Stimulated activated CD8-positive, alpha-beta memory T cell treated with anti-CD3 and anti-CD28 coated beads, Interleukin-2, amount 100 ng/mL, for 1 hour (primary cell): ENCODE measurements around the gene MAPRE3.

Experiments used
- DNase-seq, 2 donors: peaks; one replicate each; pipeline ENCODE4 v3.0.0-alpha.2; 2020; ENCODE audit warnings: low read depth in 2 of 2

Gene MAPRE3

DNA sequence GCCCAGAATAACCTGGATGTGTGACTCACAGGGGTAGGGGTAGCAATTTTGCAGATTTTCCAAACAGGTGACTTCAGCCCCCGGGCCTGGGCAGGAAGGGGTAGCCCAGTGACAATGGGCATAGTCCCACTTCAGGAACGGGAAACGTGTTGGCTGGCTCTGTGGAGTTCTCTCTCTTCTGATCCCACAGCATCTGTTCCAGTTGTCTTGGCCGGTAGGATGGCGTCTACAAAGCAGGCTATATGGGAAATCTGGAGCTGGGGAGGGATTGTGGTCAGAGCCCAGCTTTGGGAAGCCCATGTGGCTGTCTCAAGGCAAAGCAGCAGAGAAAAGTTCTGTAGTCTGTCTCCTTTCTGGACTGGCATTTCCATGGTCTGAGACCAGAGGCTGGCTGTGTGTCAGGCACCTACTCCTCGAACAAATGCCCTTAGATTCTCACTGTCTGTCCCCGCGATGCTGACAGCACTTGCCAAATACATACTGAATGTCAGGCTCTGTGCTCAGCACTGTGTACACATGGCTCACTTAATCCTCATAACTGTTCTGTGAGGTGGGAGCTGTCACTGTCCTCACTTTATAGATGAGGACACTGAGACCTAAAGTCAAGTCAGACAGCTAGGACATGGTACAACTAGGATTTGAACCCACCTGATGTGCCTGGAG is 44.5 kb downstream of the MAPRE3 start:
- no peak for DNase-seq

- DNase-seq: peak in 1 of 2 donors; percentile 7
Observed at GRCh38 chr2:27016801-27017325, 46.4 kb downstream of the MAPRE3 start.

DNA sequence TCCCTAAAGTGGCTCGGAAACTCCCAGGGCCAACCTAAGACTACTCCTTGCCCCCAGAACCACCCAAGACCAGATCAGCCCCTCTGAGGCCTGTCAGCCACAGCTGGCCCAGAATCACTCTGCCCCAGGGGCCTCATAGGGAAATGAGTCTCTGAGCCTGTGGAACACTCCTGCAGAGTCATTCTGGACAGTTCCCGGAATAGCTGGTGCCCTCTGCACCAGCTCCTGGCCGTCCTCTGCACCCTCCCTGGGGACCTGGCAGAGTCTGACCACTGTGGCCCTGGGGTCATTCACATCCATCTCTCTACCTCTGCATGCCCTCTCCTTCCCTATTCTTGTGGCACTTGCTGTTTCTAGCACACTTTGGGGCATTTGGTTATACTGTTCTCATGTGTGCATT is 47.7 kb downstream of the MAPRE3 start:
- DNase-seq: no peak

GRCh38 chr2:27019459-27019858 is 49.0 kb downstream of the MAPRE3 start:
- DNase-seq: no peak

- DNase-seq: no peak
Observed at GRCh38 chr2:27019931-27020855, 49.8 kb downstream of the MAPRE3 start.

DNA sequence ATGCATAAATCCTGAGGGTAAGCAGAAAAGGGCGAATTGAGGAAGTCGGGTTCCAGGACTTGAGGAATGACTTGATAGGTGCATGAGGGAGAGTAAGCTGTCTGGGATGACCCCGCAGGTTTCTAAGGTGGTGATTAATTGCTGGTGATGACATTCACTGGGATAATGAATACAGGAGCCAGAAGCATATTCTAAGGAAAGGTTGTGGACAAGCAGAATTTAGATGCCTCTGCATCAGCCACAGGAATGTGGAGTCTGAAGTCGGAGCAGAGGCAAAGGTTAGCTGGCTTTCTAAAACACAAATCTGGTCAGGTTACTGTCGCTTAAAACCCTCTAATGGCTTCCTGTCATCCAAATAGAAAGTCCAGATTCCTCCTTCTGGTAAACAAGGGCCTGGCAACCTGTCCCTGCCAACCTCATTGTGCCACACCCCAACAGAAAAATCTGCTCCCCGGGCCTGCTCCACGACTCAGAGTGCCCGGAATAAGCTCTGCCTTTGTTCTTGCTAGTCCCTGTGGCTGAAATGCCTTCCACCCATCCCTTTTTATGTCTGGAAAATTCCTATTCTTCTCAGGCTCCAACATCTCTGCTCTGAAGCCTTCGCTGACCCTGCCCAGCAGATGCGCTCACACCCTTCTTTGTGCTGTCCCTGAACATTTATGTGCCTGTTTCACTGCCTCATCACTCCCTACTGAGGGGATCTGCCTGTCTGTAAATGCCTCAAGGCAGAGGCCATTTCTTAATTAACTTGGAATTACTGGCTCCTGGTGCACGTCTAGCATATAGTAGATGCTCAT is 51.0 kb downstream of the MAPRE3 start:
- no peak for DNase-seq

DNA sequence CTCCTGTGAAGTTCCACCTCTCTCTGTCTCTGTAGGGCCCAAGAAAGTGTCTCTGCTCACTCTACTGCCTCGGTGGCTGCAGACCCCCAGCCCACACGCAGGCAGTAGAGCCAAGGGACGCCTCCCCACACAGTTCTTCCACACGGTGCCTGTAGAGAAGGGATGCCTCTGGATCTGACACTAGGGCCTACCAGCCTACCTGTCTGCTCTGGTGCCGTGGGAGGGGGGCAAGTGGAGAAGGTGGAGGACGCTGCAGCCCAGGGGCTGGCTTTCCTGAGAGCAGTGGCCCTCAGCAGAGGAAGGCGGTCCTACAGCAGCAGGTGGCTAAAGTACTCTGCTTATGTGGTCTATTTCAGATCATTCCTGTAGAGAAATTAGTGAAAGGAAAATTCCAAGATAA is 53.3 kb downstream of the MAPRE3 start:
- DNase-seq: no peak

DNA sequence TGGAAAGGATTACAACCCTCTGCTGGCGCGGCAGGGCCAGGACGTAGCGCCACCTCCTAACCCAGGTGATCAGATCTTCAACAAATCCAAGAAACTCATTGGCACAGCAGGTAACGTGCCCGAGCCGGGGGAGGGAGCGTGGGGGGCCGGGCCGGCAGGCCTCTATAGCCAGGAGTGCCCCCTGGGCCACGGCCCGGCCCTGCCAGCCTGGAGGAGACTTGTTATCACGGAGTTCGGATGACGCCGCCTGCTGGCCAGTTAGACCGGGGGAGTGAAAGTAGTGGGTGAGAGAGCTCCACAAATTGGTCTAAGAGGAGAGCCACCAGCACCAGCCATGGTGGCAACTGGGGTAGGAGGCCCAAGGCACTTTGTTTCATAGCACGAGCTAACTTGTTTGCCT is 53.8 kb downstream of the MAPRE3 start:
- no peak for DNase-seq

- DNase-seq: no peak
Observed at GRCh38 chr2:27024812-27025211, 54.4 kb downstream of the MAPRE3 start.

- DNase-seq: no peak
Observed at GRCh38 chr2:27025281-27025800, 54.9 kb downstream of the MAPRE3 start.

DNA sequence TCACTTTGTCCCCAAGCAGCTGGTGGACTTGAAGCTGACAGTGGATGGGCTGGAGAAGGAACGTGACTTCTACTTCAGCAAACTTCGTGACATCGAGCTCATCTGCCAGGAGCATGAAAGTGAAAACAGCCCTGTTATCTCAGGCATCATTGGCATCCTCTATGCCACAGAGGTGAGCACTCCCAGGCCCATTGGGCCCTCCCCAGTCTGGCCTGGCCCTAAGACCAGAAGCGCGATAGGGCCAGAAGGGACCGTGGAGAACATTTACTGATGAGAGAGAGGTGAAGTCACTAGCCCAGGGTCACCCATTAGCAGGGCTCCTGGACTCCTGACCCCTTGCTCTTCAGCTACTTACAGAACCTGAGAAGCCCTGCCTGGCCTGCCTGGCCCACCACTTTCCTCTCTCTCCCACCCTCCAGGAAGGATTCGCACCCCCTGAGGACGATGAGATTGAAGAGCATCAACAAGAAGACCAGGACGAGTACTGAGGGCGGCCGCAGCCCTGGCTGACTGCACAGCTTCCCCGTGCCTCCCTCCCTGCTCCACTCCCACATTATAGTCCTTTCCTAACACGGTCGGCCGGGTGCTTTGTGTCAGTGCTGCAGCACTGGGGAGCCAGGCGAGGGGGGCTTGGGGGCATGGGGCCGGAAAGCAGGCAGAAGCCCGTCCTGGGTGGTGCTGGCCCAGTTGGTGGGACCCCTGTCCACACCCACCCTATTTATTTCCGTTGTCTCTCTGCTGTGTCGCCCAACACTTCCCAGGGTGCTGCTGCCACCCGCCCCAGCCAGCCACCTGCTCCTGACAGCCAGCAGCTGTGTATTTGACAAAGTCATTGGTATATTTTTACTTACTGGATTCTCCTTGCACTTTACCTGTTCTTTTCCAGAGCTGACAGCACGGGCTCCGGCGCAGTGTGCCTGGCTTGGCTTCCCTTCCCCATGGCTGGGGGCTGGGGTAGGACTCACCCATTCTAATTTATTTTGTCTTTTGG is 55.7 kb downstream of the MAPRE3 start:
- DNase-seq: no peak

GRCh38 chr2:27027211-27027651 is 56.8 kb downstream of the MAPRE3 start:
- no peak for DNase-seq

DNA sequence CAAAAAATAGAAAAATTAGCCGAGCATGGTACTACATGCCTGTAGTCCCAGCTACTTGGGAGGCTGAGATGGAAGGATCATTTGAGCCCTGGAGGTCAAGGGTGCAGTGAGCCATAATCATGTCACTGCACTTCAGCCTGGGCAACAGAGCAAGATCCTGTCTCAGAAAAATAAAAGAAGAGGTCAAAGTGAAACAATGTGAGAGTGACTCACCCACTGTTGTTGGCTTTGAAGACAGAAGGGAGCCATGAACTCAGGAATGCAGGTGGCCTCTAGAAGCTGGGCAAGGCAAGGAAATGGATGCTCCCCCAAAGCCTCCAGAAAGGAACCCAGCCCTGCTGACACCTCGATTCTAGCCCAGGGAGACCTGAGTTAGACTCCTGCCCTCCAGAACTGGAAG is 58.6 kb downstream of the MAPRE3 start:
- DNase-seq: no peak

DNA sequence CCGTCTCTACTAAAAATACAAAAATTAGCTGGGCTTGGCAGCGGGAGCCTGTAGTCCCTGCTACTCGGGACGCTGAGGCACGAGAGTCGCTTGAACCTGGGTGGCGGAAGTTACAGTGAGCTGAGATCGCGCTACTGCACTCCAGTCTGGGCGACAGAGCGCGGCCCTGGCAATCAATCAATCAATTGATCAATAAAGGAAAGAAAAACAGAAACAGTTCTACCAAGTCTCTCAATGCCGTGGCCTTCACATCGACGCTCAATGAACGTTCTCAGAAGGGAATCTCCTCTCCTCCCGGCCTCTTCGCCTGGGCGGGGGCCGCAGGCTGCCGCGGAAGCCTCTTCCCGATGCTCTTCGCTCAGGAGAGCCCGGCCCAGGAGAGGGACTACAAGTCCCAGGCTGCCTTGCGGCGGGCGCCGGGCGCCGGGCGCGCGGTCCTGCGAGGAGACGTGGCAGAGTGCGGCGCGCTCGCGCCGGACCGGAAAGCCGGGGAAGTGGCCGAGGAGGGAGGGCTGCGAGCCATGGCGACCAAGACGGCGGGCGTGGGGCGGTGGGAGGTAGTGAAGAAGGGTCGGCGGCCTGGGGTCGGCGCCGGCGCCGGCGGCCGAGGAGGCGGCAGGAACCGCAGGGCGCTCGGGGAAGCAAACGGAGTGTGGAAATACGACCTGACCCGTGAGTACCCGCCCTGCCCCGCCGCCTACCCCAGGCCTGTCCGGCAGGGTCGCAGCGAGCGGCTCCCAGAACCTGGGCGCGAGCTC is 62.2 kb downstream of the MAPRE3 start, which contains the start of gene TMEM214:
Gene TMEM214, plus strand, starts transcription at position 471 of the 758 bp plus-strand sequence. Its CDS starts 51 bp downstream, at position 522.
- DNase-seq: peak; percentile 56 to 59

DNA sequence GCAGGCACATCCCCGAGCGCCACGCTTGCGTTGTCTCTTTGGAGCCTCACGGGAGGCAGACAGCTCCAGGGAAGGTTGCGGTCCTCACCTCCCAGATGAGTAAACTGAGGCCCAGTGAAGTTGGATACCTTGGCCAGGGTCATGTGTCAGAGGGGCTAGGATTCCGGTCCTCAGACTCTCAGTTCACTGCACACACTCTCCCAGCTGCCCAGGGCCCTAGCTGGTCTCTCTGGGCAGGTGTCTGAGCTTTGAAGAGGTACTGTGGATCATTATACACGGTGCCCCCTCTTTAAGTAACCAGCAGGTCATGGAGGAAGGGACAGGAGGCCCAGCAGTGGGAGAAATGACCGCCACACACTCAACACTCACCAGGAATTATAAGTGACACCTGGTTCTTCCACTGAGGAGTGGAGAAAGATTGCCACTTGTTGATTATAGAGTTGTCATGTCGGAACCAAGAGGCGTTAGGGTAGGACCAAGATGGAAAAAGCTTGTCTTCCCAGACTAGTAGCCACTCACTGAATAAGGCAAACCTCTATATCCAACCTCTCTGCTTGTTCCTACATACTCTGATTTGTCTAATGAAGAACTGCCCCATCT is 62.9 kb downstream of the MAPRE3 start:
- DNase-seq: no peak

DNA sequence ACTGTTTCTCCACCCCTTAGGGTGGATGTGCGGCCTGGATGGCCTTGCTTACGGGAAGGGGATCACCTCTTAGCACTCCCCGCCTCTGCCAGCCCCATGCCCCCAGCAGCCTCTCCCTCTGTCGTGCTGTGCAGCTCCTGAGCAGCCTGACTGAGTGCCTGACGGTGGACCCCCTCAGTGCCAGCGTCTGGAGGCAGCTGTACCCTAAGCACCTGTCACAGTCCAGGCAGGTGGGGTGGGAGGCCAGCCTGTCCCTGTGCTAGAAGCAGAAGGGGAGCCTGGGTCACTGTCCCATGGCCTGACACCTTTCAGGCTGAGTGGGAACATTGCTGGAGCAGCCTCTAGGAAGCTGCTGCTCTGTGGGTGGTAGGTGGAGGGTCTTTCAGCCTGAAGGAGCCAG is 67.6 kb downstream of the MAPRE3 start:
- no peak for DNase-seq

DNA sequence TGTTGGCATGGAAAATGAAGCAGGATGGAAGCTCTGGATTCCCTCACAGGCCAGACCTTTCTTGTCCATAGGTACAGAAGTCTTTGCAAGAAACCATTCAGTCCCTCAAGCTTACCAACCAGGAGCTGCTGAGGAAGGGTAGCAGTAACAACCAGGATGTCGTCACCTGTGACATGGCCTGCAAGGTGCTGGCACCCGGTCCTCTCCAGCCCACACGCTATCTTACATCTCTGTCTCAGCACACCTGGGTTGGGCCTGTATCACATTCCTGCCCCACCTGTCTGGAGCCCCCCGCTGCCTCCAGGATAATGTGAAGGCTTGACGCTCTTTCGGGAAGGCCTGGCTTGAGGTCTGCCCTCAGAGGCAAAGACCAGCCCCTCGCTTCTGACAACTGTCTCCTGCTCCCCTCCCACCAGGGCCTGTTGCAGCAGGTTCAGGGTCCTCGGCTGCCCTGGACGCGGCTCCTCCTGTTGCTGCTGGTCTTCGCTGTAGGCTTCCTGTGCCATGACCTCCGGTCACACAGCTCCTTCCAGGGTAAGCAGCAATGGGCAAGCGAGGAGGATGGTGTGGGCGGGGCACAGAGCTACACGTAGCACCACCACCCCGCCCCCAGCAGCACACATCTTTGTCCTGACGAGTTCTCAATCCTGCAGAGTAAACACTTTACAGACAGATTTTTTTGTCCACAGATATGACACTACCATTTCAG is 68.3 kb downstream of the MAPRE3 start:
- no peak for DNase-seq

GRCh38 chr2:27039426-27039825 is 69.0 kb downstream of the MAPRE3 start:
- DNase-seq: no peak

DNA sequence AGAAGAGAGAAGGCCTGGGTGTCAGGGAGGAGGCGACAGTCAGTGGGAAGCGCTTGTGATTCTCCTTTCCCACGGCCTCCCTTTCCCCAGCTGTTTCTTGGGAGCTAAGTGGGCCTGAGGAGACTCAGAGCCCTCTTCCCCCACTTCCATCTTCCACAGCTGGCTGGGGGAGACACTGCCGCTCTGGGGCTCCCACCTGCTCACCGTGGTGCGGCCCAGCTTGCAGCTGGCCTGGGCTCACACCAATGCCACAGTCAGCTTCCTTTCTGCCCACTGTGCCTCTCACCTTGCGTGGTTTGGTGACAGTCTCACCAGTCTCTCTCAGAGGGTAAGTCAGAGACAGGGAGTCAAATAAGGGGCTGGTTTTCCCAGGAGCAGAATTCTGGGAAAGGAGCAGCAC is 69.4 kb downstream of the MAPRE3 start:
- DNase-seq: no peak
